Measurements from ENCODE around the gene QSOX1. TPM values are rescaled to one million over a fixed set of nuclear protein-coding genes. Genes with fewer than 3 reads are reported as not detected.

QSOX1 gene
- total RNA-seq, 1 experiment from 2014 or later: 192 TPM

GRCh38 chr1:180141381-180141934 is 13.2 kb upstream of the QSOX1 start:
- no TSS peak for BruUV-seq (replicated peaks)
- Histone ChIP-seq H3K9ac (ENCODE audit: low read length) (no peak overlapping the region), H3K27me3 (ENCODE audit: low read length) (no peaks in the 10 kb centered on the region), H3K9me2 (replicated peaks; ENCODE audit: low read length) (no peaks in the 10 kb centered on the region), H4K20me1 (ENCODE audit: low read length) (no peaks in the 10 kb centered on the region), H3K4me3 (ENCODE audit: low read length) (no peak overlapping the region), H3K79me2 (ENCODE audit: low read length) (no peaks in the 10 kb centered on the region), H3K36me3 (ENCODE audit: low read depth, low read length) (no peaks in the 10 kb centered on the region), H3K9me3 (ENCODE audit: low read length) (no peaks in the 10 kb centered on the region), H3F3A (ENCODE audit: low read length, unreplicated experiment) (no peaks in the 10 kb centered on the region), H3K4me2 (ENCODE audit: low read length) (no peak overlapping the region), H3K27ac (ENCODE audit: low read length) (no peak overlapping the region), H2AFZ (ENCODE audit: low read length) (no peak overlapping the region), H3K4me1 (ENCODE audit: insufficient read depth, low read length) (peaks cover 1% of the 10 kb centered on the region)
- ATAC-seq (no peak), DNase-seq (no peak)
- TF ChIP-seq CTCF (conservative IDR thresholded peaks at IDR 0.05; ENCODE audit: low read depth, low read length): no peak
- no peak for TF ChIP-seq EZH2phosphoT487 (IDR thresholded peaks at IDR 0.05; ENCODE audit: borderline replicate concordance, low read length)
- no peak for TF ChIP-seq EZH2 (IDR thresholded peaks at IDR 0.05; ENCODE audit: low read length, unreplicated experiment)
- POLR2A ChIA-PET (ENCODE audit: unreplicated experiment): no interaction called here
- CTCF ChIA-PET: no interaction called here
- intact Hi-C loops (cut with micrococcal nuclease): no loop called here

GRCh38 chr1:180143359-180143758 is 11.3 kb upstream of the QSOX1 start:
- Histone ChIP-seq H3K4me1 (ENCODE audit: insufficient read depth, low read length) (no peaks in the 10 kb centered on the region), H3F3A (ENCODE audit: low read length, unreplicated experiment) (no peaks in the 10 kb centered on the region), H3K79me2 (ENCODE audit: low read length) (no peaks in the 10 kb centered on the region), H3K9me2 (replicated peaks; ENCODE audit: low read length) (no peaks in the 10 kb centered on the region), H3K9me3 (ENCODE audit: low read length) (no peaks in the 10 kb centered on the region), H3K36me3 (ENCODE audit: low read depth, low read length) (no peaks in the 10 kb centered on the region), H2AFZ (ENCODE audit: low read length) (no peak overlapping the region), H3K27ac (ENCODE audit: low read length) (no peak overlapping the region), H4K20me1 (ENCODE audit: low read length) (no peaks in the 10 kb centered on the region), H3K27me3 (ENCODE audit: low read length) (no peaks in the 10 kb centered on the region), H3K4me3 (ENCODE audit: low read length) (no peak overlapping the region), H3K9ac (ENCODE audit: low read length) (no peak overlapping the region), H3K4me2 (ENCODE audit: low read length) (no peak overlapping the region)
- ChIA-PET POLR2A (ENCODE audit: unreplicated experiment) (no interaction called here), CTCF (no interaction called here)
- ATAC-seq (no peak), DNase-seq (no peak)
- intact Hi-C loops (cut with micrococcal nuclease): no loop called here
- BruUV-seq (replicated peaks): no TSS peak
- no peak for TF ChIP-seq EZH2 (IDR thresholded peaks at IDR 0.05; ENCODE audit: low read length, unreplicated experiment)
- TF ChIP-seq EZH2phosphoT487 (IDR thresholded peaks at IDR 0.05; ENCODE audit: borderline replicate concordance, low read length): no peak
- TF ChIP-seq CTCF (conservative IDR thresholded peaks at IDR 0.05; ENCODE audit: low read depth, low read length): no peak

GRCh38 chr1:180144659-180145357 is 9.9 kb upstream of the QSOX1 start:
- Histone ChIP-seq H3K27ac (ENCODE audit: low read length) (no peak overlapping the region), H3K27me3 (ENCODE audit: low read length) (no peaks in the 10 kb centered on the region), H3K79me2 (ENCODE audit: low read length) (no peaks in the 10 kb centered on the region), H3K9ac (ENCODE audit: low read length) (no peak overlapping the region), H3K4me1 (ENCODE audit: insufficient read depth, low read length) (no peaks in the 10 kb centered on the region), H3K9me2 (replicated peaks; ENCODE audit: low read length) (no peaks in the 10 kb centered on the region), H3K4me3 (ENCODE audit: low read length) (no peak overlapping the region), H2AFZ (ENCODE audit: low read length) (peak overlapping the region; percentile 51; the same call in 1 of the 2 replicates), H3K4me2 (ENCODE audit: low read length) (no peak overlapping the region), H4K20me1 (ENCODE audit: low read length) (no peaks in the 10 kb centered on the region), H3K9me3 (ENCODE audit: low read length) (no peaks in the 10 kb centered on the region), H3K36me3 (ENCODE audit: low read depth, low read length) (no peaks in the 10 kb centered on the region), H3F3A (ENCODE audit: low read length, unreplicated experiment) (no peaks in the 10 kb centered on the region)
- BruUV-seq (replicated peaks): no TSS peak
- TF ChIP-seq EZH2phosphoT487 (IDR thresholded peaks at IDR 0.05; ENCODE audit: borderline replicate concordance, low read length): no peak
- no peak for TF ChIP-seq CTCF (conservative IDR thresholded peaks at IDR 0.05; ENCODE audit: low read depth, low read length)
- no peak for TF ChIP-seq EZH2 (IDR thresholded peaks at IDR 0.05; ENCODE audit: low read length, unreplicated experiment)
- CTCF ChIA-PET: no interaction called here
- DNase-seq (no peak), ATAC-seq (no peak)
- POLR2A ChIA-PET (ENCODE audit: unreplicated experiment): no interaction called here
- intact Hi-C loops (cut with micrococcal nuclease): no loop called here

Data from PC-3 (cell line).